PC-9 (cell line): ENCODE data around the gene GLP2R.

Experiments used
- CTCF ChIP-seq: fragments of 200-600 bp; sonication (generic); conservative IDR thresholded peaks from 2 replicates; pipeline ENCODE4 v1.6.1; 2017; ENCODE audit warnings: mixed run types, antibody characterized with exemption, mild to moderate bottlenecking, moderate library complexity
- EZH2 ChIP-seq: fragments of 200-600 bp; sonication (generic); IDR thresholded peaks from 2 replicates; pipeline ENCODE4 v1.8.0; 2017; ENCODE audit warnings: antibody characterized with exemption, low read depth

DNA sequence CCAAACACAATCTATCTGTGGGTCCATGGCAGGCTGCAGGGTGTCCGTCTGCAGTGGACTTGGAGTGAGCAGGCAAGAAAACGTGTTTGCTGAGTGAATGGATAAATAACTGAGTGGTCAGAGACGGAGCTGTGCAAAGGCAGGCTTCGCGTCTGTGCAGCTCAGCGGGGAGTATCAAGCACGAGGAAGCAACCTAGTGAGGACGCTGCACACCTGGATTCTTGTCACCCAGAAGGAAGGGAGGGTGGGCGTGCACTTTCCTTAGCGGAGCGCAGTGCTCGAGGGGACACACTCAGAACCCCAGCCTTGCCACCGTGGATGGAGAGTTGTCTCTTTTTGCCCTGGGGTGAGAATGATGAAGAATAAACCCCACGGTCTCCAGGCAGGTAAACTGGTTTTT is 80.9 kb downstream of the GLP2R start:
- TF ChIP-seq CTCF (no peak), EZH2 (no peak)
